Type B pancreatic cell (in vitro differentiated cells): ENCODE measurements around the gene TWF2. TPM values are rescaled to one million over a fixed set of nuclear protein-coding genes. Genes with fewer than 3 reads are reported as not detected.
A peak's percentile ranks its signal among the peaks of the same experiment; 100 is the strongest.

Experiments used
- DNase-seq: peaks from one replicate; pipeline ENCODE4 v3.0.0; 2021; ENCODE audit warnings: mixed read lengths; ENCODE audit not compliant: unreplicated experiment; ENCODE audit errors: extremely low spot score
- H3K27ac Mint-ChIP-seq: 2 replicates; pipeline ENCODE4 v1.8.0; 2021; ENCODE audit warnings: mild to moderate bottlenecking, mixed read lengths
- H3K27me3 Mint-ChIP-seq: 2 replicates; pipeline ENCODE4 v1.8.0; 2021; ENCODE audit warnings: mixed read lengths
- H3K36me3 Mint-ChIP-seq: 2 replicates; pipeline ENCODE4 v1.8.0; 2021; ENCODE audit warnings: mixed read lengths
- H3K4me1 Mint-ChIP-seq: one replicate; pipeline ENCODE4 v1.8.0; 2021; ENCODE audit warnings: mixed read lengths; ENCODE audit not compliant: unreplicated experiment
- H3K4me3 Mint-ChIP-seq: 2 replicates; pipeline ENCODE4 v1.8.0; 2021; ENCODE audit warnings: mild to moderate bottlenecking, mixed read lengths
- H3K9me3 Mint-ChIP-seq: 2 replicates; pipeline ENCODE4 v1.8.0; 2021; ENCODE audit warnings: mixed read lengths
- total RNA-seq: library from RNA; stranded (reverse); gene quantifications from 2 replicates; pipeline ENCODE4 v1.2.1, GENCODE V29; 2021; ENCODE audit warnings: low replicate concordance
- TF ChIP-seq, protein P1 (sequence below): fragments of 200-600 bp; sonication (generic); conservative IDR thresholded peaks from 2 replicates; pipeline ENCODE4 v1.5.0; 2021; ENCODE audit warnings: antibody characterized with exemption, mild to moderate bottlenecking

TWF2 gene
- total RNA-seq, 1 donor from 2014 or later, result 33.7 TPM

DNA sequence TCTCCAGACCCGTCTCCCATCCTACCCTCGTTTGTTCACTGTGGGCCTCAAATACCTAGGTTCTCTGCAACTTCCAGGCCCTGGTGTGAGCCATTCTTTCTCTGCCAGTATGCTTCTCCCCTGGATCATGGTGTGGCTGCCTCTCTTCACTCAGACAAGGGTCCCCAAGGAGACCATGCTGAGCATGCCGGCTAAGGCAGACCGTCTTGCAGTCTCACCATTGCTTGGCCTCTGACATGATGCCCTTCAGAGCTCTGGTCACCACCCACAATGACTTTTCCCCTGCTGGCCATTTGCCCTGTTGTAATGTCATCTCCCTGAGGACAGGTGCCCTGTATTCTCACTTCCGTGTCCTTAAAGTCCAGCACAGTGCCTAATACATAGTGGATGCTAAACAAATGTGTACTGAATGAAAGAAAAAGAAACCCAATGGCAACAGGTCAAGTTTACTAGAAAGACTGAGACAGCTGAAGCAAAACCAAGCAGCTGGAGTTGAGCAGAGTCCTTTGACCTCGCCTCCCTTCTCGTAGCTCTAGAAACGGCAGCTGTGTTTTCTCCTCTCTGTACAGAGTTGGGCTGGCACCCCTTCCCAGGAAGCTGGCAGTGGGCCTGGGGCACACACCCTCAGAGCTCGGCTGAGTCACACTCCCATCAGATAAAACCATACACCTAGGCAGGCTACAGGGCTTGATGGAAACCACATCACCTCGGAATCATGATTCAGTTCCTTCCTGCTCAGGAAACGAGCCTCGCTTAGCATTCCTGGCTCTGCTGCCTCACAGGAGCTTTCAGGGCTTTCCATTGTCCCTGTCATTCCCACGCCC lies 22.2 kb downstream of the TWF2 start:
- Mint-ChIP-seq H3K27ac (peak overlapping the region; percentile 13), H3K4me3 (no peak overlapping the region), H3K9me3 (no peaks in the 10 kb centered on the region), H3K36me3 (peaks cover 25% of the 10 kb centered on the region), H3K27me3 (no peaks in the 10 kb centered on the region), H3K4me1 (peaks cover 12% of the 10 kb centered on the region)
- no peak for DNase-seq
- TF ChIP-seq, protein P1, sequence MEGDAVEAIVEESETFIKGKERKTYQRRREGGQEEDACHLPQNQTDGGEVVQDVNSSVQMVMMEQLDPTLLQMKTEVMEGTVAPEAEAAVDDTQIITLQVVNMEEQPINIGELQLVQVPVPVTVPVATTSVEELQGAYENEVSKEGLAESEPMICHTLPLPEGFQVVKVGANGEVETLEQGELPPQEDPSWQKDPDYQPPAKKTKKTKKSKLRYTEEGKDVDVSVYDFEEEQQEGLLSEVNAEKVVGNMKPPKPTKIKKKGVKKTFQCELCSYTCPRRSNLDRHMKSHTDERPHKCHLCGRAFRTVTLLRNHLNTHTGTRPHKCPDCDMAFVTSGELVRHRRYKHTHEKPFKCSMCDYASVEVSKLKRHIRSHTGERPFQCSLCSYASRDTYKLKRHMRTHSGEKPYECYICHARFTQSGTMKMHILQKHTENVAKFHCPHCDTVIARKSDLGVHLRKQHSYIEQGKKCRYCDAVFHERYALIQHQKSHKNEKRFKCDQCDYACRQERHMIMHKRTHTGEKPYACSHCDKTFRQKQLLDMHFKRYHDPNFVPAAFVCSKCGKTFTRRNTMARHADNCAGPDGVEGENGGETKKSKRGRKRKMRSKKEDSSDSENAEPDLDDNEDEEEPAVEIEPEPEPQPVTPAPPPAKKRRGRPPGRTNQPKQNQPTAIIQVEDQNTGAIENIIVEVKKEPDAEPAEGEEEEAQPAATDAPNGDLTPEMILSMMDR, result no peak

DNA sequence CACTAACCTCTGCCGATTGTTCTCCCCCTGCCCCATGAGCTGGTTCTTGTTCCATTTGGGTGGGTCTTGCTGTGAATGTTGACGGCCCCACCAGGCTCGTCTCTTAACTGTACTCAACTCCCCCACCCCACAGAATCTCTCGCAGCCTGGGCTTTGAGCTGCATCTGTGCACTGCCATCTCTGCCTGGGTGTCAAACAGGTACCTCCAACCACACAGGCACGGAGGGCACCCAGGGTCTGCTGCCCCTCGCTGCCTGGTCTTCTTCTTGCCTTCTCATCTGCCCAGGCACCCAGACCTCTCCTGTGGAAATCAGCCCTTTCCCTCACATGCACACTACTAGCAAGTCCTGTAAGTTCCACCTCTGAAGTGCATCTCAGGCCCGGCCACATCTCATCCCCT lies 23.6 kb downstream of the TWF2 start:
- DNase-seq, result no peak
- Mint-ChIP-seq H3K27me3 (no peaks in the 10 kb centered on the region), H3K36me3 (peaks cover 25% of the 10 kb centered on the region), H3K27ac (no peak overlapping the region), H3K4me3 (no peak overlapping the region), H3K9me3 (no peaks in the 10 kb centered on the region), H3K4me1 (peaks cover 12% of the 10 kb centered on the region)
- TF ChIP-seq, protein P1, result no peak

DNA sequence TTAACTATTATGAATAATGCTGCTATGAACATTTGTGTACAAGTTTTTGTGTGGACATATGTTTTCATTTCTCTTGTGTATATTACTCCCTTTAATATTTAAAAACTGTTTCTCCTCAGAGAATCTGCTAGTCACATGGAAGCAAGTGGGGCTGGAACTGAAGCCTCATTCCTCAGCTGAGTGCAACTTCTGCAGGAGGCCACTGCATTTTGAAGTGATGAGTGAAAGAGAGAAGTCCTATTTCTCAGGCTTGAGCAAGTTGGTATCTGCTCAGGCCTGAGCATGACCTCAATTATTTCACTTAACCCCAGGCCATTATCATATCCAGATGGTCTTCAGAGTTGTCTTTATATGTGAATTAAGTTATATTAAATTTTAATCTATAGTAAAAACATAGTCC lies 25.1 kb downstream of the TWF2 start:
- no peaks in the 10 kb centered on the region for H3K27me3 Mint-ChIP-seq
- TF ChIP-seq, protein P1, result no peak
- H3K27ac Mint-ChIP-seq, result no peak overlapping the region
- no peaks in the 10 kb centered on the region for H3K9me3 Mint-ChIP-seq
- DNase-seq, result no peak
- H3K4me1 Mint-ChIP-seq, result peaks cover 8% of the 10 kb centered on the region
- H3K4me3 Mint-ChIP-seq, result no peak overlapping the region
- H3K36me3 Mint-ChIP-seq, result peaks cover 28% of the 10 kb centered on the region

DNA sequence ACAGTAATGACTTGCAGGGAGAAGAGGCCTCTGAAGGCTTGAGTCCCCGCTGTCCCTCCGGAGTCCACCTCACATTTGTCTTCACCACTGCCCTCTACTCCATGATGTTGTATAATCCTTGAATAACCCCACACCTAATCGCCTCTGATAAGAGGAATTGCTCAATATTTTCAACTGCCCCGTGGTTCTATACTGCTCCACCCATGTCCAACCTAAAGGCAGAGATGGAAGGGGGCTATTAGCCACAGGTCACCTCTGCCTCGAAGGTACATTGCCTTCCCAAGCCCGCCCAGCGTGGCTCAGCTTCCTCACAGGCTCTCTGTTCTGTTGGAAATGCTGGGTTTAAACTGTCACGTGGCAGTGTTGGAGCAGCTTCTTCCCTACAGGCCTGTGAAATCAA lies 26.0 kb downstream of the TWF2 start:
- H3K4me1 Mint-ChIP-seq, result peaks cover 6% of the 10 kb centered on the region
- H3K27ac Mint-ChIP-seq, result no peak overlapping the region
- H3K27me3 Mint-ChIP-seq, result no peaks in the 10 kb centered on the region
- H3K9me3 Mint-ChIP-seq, result no peaks in the 10 kb centered on the region
- H3K4me3 Mint-ChIP-seq, result no peak overlapping the region
- H3K36me3 Mint-ChIP-seq, result peaks cover 34% of the 10 kb centered on the region
- TF ChIP-seq, protein P1, result no peak
- no peak for DNase-seq

DNA sequence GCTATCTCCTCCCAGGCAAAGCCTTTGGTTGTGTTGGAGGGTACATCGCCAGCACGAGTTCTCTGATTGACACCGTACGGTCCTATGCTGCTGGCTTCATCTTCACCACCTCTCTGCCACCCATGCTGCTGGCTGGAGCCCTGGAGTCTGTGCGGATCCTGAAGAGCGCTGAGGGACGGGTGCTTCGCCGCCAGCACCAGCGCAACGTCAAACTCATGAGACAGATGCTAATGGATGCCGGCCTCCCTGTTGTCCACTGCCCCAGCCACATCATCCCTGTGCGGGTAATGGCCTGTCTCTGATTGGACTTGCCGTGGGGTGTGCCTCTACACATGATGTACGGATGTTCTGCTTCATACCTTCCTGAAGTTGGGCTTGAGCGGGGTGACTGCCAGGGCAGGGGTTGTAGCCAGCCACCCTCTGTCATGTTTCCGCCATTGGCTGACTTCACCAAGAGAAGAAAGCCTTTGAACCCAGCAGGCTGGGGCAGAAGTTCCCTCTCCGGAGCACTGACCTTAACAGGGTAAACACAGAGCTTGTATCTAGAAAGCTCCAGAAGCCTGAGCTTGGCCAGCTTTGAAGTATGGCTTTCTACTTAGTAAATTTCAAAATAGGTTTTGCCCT lies 27.6 kb downstream of the TWF2 start:
- Mint-ChIP-seq H3K27me3 (no peaks in the 10 kb centered on the region), H3K36me3 (peaks cover 37% of the 10 kb centered on the region), H3K4me3 (no peak overlapping the region), H3K27ac (no peak overlapping the region), H3K4me1 (no peaks in the 10 kb centered on the region), H3K9me3 (no peaks in the 10 kb centered on the region)
- TF ChIP-seq, protein P1, result no peak
- DNase-seq, result no peak
